OCI-LY1 (cell line): ENCODE data around the gene OR8D1.

Experiments used
- H2AFZ ChIP-seq: fragments of 200-600 bp; sonication (generic), shearing (Covaris generic); 2 replicates; pipeline ENCODE4 v1.6.0; 2014; ENCODE audit warnings: antibody characterized with exemption, mild to moderate bottlenecking, low read length
- H3F3A ChIP-seq: fragments of 200-600 bp; sonication (generic), shearing (Covaris generic); 2 replicates; pipeline ENCODE4 v1.6.0; 2014; ENCODE audit warnings: mild to moderate bottlenecking, antibody characterized with exemption, low read length, moderate library complexity; ENCODE audit not compliant: insufficient read depth
- H3K27ac ChIP-seq: fragments of 200-600 bp; sonication (generic); 2 replicates; pipeline ENCODE4 v1.5.1; 2014; ENCODE audit warnings: low read length, mixed run types, mild to moderate bottlenecking, low read depth; ENCODE audit not compliant: poor library complexity, severe bottlenecking
- H3K27me3 ChIP-seq: fragments of 200-600 bp; sonication (generic); 2 replicates; pipeline ENCODE4 v1.6.0; 2014; ENCODE audit warnings: antibody characterized with exemption, mild to moderate bottlenecking, low read length, moderate library complexity; ENCODE audit not compliant: insufficient read depth
- H3K36me3 ChIP-seq: fragments of 200-600 bp; sonication (generic); 2 replicates; pipeline ENCODE4 v1.6.1; 2014; ENCODE audit warnings: mild to moderate bottlenecking, antibody characterized with exemption, low read length, moderate library complexity, mixed read lengths; ENCODE audit not compliant: insufficient read depth
- H3K4me1 ChIP-seq: fragments of 200-600 bp; sonication (generic); 2 replicates; pipeline ENCODE4 v1.5.1; 2014; ENCODE audit warnings: mild to moderate bottlenecking, low read length, moderate library complexity; ENCODE audit not compliant: insufficient read depth, severe bottlenecking
- H3K4me2 ChIP-seq: fragments of 200-600 bp; sonication (generic), shearing (Covaris generic); 2 replicates; pipeline ENCODE4 v1.6.1; 2014; ENCODE audit warnings: low read length
- H3K4me3 ChIP-seq: fragments of 200-600 bp; sonication (generic); 2 replicates; pipeline ENCODE4 v1.5.1; 2014; ENCODE audit warnings: low read length, low read depth, mild to moderate bottlenecking, mixed read lengths; ENCODE audit not compliant: poor library complexity, severe bottlenecking
- H3K79me2 ChIP-seq: fragments of 200-600 bp; shearing (Covaris generic); 2 replicates; pipeline ENCODE4 v1.6.1; 2016; ENCODE audit warnings: mixed run types, low read length, mixed read lengths; ENCODE audit not compliant: insufficient read depth
- H3K9ac ChIP-seq: fragments of 200-600 bp; sonication (generic), shearing (Covaris generic); 2 replicates; pipeline ENCODE4 v1.6.1; 2014; ENCODE audit warnings: mild to moderate bottlenecking, low read length, mixed read lengths
- H3K9me2 ChIP-seq: fragments of 200-600 bp; sonication (generic), shearing (Covaris generic); 2 replicates; pipeline ENCODE4 v1.6.1; 2014; ENCODE audit warnings: low read depth, mild to moderate bottlenecking, low read length, mixed read lengths
- H3K9me3 ChIP-seq: fragments of 200-600 bp; shearing (Covaris generic); 2 replicates; pipeline ENCODE4 v1.6.1; 2014; ENCODE audit warnings: low read length, mixed read lengths
- H4K20me1 ChIP-seq: fragments of 200-600 bp; sonication (generic), shearing (Covaris generic); 2 replicates; pipeline ENCODE4 v1.6.0; 2016; ENCODE audit warnings: mild to moderate bottlenecking, low read length; ENCODE audit not compliant: insufficient read depth
- EZH2 ChIP-seq: fragments of 200-600 bp; sonication (generic), shearing (Covaris generic); IDR thresholded peaks from 2 replicates; pipeline ENCODE4 v1.8.0; 2017; ENCODE audit warnings: borderline replicate concordance, mixed run types, mild to moderate bottlenecking, antibody characterized with exemption, low read length, moderate library complexity, mixed read lengths
- TF ChIP-seq, protein P1 (sequence below): fragments of 200-600 bp; sonication (generic), shearing (Covaris generic); IDR thresholded peaks from 2 replicates; pipeline ENCODE4 v1.5.1; 2017; ENCODE audit warnings: mild to moderate bottlenecking, antibody characterized with exemption, low read length, moderate library complexity, mixed read lengths

Gene OR8D1

DNA sequence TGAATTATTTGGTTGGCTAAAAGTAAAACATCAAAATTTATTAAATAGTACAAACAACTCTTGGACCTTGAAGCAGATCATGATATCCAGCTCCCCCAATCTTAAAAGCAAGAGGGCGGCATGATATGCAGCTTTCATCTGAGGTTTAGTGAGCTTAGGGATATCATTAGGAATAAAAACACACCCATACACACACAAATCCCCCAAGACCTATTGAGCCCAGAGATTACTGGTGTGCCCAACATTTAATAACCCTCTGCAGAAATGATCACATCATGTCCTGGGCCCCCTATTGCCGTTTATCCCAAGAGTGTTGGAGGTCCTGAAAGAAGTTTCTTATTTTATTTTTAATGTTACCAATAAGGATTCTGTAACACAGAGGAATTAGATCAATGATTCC, at the start of gene OR8D1:
Gene OR8D1, minus strand, starts transcription at position 101 of the 400 bp plus-strand sequence. CDS start 3,183 bp downstream, outside the sequence.
- Histone ChIP-seq H3K27ac (no peak within 1 kb of the TSS), H3K4me3 (no peak within 1 kb of the TSS), H3K36me3 (no peaks in the 10 kb centered on the region), H3K4me1 (no peaks in the 10 kb centered on the region), H3K4me2 (no peak within 1 kb of the TSS), H4K20me1 (no peaks in the 10 kb centered on the region), H3F3A (no peaks in the 10 kb centered on the region), H3K79me2 (no peaks in the 10 kb centered on the region), H3K9me3 (no peaks in the 10 kb centered on the region), H3K27me3 (no peaks in the 10 kb centered on the region), H3K9me2 (no peaks in the 10 kb centered on the region), H2AFZ (no peak within 1 kb of the TSS), H3K9ac (no peak within 1 kb of the TSS)
- TF ChIP-seq EZH2: no peak
- TF ChIP-seq, protein P1, sequence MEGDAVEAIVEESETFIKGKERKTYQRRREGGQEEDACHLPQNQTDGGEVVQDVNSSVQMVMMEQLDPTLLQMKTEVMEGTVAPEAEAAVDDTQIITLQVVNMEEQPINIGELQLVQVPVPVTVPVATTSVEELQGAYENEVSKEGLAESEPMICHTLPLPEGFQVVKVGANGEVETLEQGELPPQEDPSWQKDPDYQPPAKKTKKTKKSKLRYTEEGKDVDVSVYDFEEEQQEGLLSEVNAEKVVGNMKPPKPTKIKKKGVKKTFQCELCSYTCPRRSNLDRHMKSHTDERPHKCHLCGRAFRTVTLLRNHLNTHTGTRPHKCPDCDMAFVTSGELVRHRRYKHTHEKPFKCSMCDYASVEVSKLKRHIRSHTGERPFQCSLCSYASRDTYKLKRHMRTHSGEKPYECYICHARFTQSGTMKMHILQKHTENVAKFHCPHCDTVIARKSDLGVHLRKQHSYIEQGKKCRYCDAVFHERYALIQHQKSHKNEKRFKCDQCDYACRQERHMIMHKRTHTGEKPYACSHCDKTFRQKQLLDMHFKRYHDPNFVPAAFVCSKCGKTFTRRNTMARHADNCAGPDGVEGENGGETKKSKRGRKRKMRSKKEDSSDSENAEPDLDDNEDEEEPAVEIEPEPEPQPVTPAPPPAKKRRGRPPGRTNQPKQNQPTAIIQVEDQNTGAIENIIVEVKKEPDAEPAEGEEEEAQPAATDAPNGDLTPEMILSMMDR: no peak

DNA sequence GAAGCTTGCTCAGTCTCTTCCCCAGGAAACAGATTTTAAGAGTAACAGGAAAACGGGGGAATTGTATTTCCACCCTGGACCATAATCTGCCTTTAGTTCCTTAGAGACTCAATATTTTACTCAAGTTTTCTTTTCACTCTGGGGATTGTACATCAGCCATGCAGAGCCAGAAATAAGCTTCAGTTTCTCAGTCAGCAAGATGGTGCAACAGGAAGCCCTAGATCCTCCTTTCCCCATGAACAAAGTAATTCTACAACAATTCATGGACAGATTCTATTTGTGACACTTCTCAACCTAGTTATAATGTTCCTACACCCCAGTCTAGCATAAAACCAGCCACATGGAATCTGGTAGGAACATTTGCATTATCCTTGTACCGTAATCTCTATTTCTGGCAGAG, 45.8 kb upstream of the OR8D1 start:
- TF ChIP-seq, protein P1: no peak
- no peak for TF ChIP-seq EZH2

DNA sequence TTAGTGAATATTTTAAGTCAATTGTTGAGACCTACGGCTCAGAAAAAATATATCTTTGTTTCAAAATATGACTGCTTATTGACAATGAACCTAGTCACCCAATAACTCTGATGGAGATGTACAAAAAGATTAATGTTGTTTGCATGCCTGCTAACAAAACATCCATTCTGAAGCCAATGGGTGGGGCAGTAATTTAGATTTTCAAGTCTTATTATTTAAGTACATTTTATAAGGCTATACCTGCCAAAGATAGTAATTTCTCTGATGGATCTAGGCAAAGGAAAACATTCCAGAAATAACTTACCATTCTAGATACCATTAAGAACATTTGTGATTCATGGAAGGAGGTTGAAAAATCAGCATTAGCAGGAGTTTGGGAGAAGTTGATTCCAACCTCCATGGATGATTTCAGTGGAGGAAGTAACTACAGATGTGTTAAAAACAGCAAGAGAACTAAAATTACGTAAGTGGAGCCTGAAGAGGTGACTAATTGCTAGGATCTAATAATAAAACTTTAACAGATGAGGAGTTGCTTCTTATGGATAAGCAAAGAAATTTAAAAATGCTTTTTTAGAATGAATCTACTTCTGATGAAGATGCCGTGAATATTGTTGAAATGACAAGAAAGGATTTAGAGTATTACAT, 32.7 kb upstream of the OR8D1 start:
- no peaks in the 10 kb centered on the region for H4K20me1 ChIP-seq
- TF ChIP-seq, protein P1: no peak
- no peak for TF ChIP-seq EZH2
- no peak overlapping the region for H3K4me3 ChIP-seq
- no peaks in the 10 kb centered on the region for H3K79me2 ChIP-seq
- no peaks in the 10 kb centered on the region for H3K36me3 ChIP-seq
- no peak overlapping the region for H2AFZ ChIP-seq
- no peak overlapping the region for H3K27ac ChIP-seq
- H3K9ac ChIP-seq: no peak overlapping the region
- no peaks in the 10 kb centered on the region for H3K4me1 ChIP-seq
- H3K27me3 ChIP-seq: no peaks in the 10 kb centered on the region
- H3K9me2 ChIP-seq: no peaks in the 10 kb centered on the region
- no peaks in the 10 kb centered on the region for H3K9me3 ChIP-seq
- H3K4me2 ChIP-seq: no peak overlapping the region
- H3F3A ChIP-seq: no peaks in the 10 kb centered on the region

More for the DNA sequence above, 45.8 kb upstream of the OR8D1 start:
- no peak overlapping the region for H3K9ac ChIP-seq
- no peaks in the 10 kb centered on the region for H3K9me3 ChIP-seq
- no peaks in the 10 kb centered on the region for H3K9me2 ChIP-seq
- no peaks in the 10 kb centered on the region for H3K4me1 ChIP-seq
- no peaks in the 10 kb centered on the region for H3K27me3 ChIP-seq
- no peak overlapping the region for H2AFZ ChIP-seq
- no peak overlapping the region for H3K27ac ChIP-seq
- no peaks in the 10 kb centered on the region for H3K36me3 ChIP-seq
- no peaks in the 10 kb centered on the region for H3K79me2 ChIP-seq
- no peak overlapping the region for H3K4me2 ChIP-seq
- no peaks in the 10 kb centered on the region for H3F3A ChIP-seq
- no peak overlapping the region for H3K4me3 ChIP-seq
- no peaks in the 10 kb centered on the region for H4K20me1 ChIP-seq
